ENCODE results near the gene PHACTR2.

The PHACTR2 gene

DNA sequence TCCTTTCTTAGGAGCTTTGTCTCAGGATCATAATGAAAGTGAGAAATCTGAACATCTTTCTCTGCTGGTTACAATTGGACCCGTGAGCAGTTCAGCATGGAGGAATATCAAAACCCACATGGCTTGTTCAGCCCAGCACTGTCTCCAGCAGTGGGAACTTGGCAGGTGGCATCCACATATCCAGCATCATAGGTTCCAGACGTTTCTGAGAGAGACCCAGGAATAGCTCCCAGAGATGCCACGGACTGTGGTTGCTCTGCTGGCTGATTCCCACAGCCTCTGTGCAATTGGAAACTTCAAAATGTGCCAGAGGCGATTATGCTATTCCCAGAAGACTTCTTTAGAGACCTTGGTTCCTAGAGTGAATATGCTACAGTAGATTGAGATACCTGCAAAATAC lies 76.4 kb downstream of the PHACTR2 start:
- no peak overlapping the region for H3K4me3 ChIP-seq (ENCODE audit: low read depth, low read length)
- DNase-seq (ENCODE audit: low read depth), result no peak
- TF ChIP-seq, protein P1, sequence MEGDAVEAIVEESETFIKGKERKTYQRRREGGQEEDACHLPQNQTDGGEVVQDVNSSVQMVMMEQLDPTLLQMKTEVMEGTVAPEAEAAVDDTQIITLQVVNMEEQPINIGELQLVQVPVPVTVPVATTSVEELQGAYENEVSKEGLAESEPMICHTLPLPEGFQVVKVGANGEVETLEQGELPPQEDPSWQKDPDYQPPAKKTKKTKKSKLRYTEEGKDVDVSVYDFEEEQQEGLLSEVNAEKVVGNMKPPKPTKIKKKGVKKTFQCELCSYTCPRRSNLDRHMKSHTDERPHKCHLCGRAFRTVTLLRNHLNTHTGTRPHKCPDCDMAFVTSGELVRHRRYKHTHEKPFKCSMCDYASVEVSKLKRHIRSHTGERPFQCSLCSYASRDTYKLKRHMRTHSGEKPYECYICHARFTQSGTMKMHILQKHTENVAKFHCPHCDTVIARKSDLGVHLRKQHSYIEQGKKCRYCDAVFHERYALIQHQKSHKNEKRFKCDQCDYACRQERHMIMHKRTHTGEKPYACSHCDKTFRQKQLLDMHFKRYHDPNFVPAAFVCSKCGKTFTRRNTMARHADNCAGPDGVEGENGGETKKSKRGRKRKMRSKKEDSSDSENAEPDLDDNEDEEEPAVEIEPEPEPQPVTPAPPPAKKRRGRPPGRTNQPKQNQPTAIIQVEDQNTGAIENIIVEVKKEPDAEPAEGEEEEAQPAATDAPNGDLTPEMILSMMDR (IDR thresholded peaks at IDR 0.05; ENCODE audit: insufficient read depth, low read depth, low read length, missing control alignments), result no peak

- DNase-seq (ENCODE audit: low read depth), result no peak
These were observed 77.6 kb downstream of the PHACTR2 start for GRCh38 chr6:143755301-143755744.

DNA sequence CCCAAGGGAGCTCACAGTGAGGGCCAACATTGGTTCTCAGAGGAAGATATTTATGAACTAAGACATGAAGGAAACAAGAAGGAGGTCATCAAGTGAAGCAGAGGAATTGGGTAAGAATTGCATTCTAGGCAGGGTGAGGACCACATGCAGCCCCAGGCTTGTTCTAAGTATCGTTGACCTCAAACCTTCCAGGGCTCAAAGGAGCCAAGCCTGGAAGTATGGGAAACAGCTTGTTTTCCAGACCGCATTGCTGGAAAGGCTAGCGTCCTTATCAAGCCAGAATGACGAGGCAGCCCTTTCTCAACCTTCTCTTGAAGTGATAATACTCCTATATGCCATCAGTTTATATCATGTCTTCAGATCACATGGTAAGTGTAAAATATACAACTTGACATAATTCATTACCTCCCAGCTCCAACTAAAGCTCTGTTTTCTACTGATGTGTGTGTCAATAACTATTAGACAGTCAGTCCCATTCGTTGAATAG lies 79.6 kb downstream of the PHACTR2 start:
- H3K4me3 ChIP-seq (ENCODE audit: low read depth, low read length), result no peak overlapping the region
- no peak for DNase-seq (ENCODE audit: low read depth)
- TF ChIP-seq, protein P1 (IDR thresholded peaks at IDR 0.05; ENCODE audit: insufficient read depth, low read depth, low read length, missing control alignments), result no peak

More at GRCh38 chr6:143755301-143755744, 77.6 kb downstream of the PHACTR2 start:
- no peak overlapping the region for H3K4me3 ChIP-seq (ENCODE audit: low read depth, low read length)
- TF ChIP-seq, protein P1 (IDR thresholded peaks at IDR 0.05; ENCODE audit: insufficient read depth, low read depth, low read length, missing control alignments), result no peak

GRCh38 chr6:143758551-143758950 lies 80.8 kb downstream of the PHACTR2 start:
- no peak for DNase-seq (ENCODE audit: low read depth)
- TF ChIP-seq, protein P1 (IDR thresholded peaks at IDR 0.05; ENCODE audit: insufficient read depth, low read depth, low read length, missing control alignments), result no peak
- H3K4me3 ChIP-seq (ENCODE audit: low read depth, low read length), result no peak overlapping the region

DNA sequence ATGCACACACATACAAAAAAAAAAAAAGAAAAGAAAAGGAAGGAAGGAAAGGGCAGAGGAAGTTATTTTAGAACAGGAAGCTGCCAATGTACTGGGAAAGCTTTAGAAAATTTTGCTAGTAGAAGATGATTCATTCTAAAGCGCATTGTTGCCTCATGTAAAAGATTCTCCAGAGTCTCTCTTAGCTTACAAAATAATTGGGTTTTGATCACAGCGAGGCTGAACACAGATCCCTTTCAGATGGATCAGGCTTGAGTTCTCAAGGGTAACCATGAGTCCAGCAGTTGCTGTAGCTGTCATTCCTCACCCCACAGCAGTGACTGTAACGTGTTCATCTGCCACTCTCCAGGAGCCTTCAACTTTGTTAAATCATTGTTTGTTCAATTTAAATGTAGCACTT lies 81.9 kb downstream of the PHACTR2 start:
- TF ChIP-seq, protein P1 (IDR thresholded peaks at IDR 0.05; ENCODE audit: insufficient read depth, low read depth, low read length, missing control alignments), result no peak
- DNase-seq (ENCODE audit: low read depth), result no peak
- H3K4me3 ChIP-seq (ENCODE audit: low read depth, low read length), result no peak overlapping the region

DNA sequence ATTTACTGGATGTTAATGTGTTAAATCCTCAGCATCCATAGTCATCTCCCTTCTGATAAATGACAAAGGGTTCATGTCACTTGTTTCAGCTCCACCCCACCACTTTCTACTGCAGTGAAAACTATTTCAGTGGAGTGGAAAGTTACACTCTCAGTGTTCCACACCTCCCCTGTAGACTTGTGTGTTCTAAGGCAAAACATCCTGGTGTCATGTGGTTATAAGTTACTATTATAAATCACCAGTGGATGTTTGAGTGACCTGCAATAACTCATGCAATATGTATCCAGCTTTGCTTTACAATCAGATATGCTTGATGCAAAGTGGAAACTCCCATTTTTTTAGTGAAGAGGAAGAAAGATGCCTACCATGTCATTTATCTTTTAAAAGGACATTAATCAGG lies 83.3 kb downstream of the PHACTR2 start:
- TF ChIP-seq, protein P1 (IDR thresholded peaks at IDR 0.05; ENCODE audit: insufficient read depth, low read depth, low read length, missing control alignments), result no peak
- no peak overlapping the region for H3K4me3 ChIP-seq (ENCODE audit: low read depth, low read length)
- no peak for DNase-seq (ENCODE audit: low read depth)

DNA sequence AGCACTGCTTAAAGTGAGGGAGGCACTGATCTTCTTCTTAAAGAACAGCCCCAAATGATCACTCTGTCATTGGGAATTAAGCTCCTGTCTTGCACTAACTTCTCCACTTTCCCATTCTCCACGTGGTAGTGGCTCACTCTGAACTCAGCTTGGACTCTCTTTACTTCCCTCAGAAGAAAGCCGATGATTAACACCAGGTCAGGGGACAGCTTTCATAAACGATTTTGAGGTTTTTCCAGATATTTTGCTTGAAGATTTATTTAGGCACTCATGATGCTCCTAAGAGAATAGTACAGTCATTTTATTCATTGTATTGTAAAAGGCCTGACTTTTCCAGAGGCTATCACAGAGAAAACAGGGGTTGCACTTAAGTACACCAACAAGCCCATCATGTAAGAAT lies 84.4 kb downstream of the PHACTR2 start:
- no peak overlapping the region for H3K4me3 ChIP-seq (ENCODE audit: low read depth, low read length)
- no peak for DNase-seq (ENCODE audit: low read depth)
- TF ChIP-seq, protein P1 (IDR thresholded peaks at IDR 0.05; ENCODE audit: insufficient read depth, low read depth, low read length, missing control alignments), result no peak
